GM18519 (cell line): ENCODE data around the gene ACVRL1.

Experiments
- ATAC-seq: cut with Tn5 transposase; IDR thresholded peaks from one replicate; pipeline ENCODE4 v1.9.1; 2021; ENCODE audit warnings: mild to moderate bottlenecking, moderate library complexity; ENCODE audit not compliant: unreplicated experiment, low FRiP score

ACVRL1 gene

GRCh38 chr12:51895378-51896135, 11.7 kb upstream of the ACVRL1 start:
- no peak for ATAC-seq

- ATAC-seq: no peak
Observed at GRCh38 chr12:51896236-51896635, 11.1 kb upstream of the ACVRL1 start.

DNA sequence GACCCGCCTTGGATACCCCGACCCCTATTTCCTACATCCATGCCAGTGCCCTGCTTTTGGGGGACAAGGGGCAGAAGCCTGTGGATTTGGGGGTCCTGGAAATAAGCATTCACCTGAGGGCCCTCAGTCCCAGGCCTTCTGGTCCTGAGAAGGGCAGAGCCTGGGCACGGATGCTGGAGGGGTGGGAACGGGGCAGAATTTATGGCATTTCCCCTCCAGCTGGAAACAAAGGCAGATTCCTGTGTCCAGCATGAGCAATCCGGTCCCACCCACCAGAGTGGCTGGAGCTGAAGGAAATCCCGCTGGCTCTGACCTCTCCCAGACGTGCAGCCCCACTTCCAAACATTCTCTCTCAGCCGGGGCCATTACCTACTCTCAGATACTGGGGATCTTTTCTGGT, 10.1 kb upstream of the ACVRL1 start:
- ATAC-seq: no peak

DNA sequence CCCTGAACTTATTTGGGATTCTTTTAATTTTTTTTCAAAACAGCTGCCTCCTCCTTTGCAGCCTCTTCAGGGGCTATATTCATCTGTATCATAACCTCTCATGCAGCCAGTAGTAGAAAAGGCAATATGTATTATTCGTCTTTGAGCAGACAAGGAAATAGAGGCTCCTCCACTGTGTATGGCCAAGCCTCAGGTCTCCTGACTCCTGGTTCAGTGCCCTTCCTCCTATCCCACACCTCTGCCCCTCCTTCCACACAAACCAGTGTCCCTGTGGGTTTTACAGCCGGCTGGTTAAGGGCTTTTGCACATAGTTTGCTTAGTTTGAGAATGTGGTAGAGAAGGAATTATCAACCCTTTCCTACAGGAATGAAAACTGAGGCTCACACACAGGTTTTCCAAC, 8.8 kb upstream of the ACVRL1 start:
- ATAC-seq: no peak

- ATAC-seq: no peak
Observed at GRCh38 chr12:51898937-51899336, 8.4 kb upstream of the ACVRL1 start.

DNA sequence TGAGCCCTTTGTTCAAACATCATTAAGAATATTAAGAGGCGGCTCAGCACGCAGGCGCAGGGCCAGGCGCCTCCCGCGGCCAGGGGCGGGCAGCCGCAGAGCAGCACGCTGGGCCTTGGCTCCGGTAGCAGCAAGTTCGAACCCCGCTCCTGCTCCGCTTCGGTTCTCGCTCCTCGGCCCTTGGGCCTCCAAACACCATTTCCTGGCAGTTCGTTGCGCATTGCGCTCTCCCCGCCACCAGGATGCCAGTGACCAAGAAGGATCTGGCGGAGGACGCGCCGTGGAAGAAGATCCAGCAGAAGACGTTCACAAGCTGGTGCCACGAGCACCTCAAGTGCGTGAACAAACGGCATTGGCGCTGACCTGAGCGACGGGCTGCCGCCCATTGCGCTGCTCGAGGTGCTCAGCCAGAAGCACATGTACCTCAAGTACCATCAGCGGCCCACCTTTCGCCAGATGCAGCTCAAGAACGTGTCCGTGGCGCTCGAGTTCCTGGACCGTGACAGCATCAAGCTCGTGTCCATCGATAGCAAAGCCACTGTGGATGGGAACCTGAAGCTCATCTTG, 6.9 kb upstream of the ACVRL1 start:
- ATAC-seq: no peak

GRCh38 chr12:51901121-51901817, 6.0 kb upstream of the ACVRL1 start:
- ATAC-seq: no peak

DNA sequence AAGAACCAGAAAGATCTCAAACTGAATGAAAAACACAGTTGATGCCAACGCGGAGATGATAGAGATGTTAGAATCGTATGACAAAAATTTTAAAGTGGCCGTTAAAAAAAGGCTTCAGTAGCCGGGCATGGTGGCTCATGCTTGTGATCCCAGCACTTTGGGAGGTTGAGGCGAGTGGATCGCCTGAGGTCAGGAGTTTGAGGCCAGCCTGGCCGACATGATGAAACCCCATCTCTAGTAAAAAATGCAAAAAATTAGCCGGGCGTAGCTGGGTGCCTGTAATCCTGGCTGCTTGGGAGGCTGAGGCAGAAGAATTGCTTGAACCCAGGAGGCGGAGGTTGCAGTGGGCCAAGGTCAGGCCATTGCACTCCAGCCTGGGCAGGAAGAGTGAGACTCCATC, 5.4 kb upstream of the ACVRL1 start:
- ATAC-seq: no peak

DNA sequence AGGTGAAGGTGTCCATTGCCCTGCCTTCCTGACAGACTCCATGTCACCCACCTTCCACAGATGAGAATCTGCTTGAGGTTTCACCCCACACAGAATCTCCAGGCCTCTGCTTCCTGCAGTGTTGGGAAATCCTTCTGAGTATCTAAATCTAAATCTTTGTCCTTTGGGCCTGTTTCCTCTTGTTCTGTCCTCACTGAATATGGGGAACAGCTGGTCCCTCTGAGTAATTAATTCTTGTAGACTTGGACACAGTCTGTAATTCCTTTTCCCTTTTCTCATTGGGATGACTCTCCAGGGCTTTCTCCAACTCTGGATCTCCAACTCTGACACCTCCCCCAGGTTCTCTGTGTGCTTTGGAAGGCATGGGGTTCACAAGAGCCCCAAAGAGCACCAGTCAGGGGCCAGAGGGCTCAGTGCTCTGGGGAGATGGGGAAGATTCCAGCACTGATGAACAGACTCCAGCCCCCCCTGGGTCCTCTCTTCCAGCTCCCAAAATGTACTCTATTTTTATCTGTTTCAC, 2.3 kb upstream of the ACVRL1 start:
- ATAC-seq: no peak

DNA sequence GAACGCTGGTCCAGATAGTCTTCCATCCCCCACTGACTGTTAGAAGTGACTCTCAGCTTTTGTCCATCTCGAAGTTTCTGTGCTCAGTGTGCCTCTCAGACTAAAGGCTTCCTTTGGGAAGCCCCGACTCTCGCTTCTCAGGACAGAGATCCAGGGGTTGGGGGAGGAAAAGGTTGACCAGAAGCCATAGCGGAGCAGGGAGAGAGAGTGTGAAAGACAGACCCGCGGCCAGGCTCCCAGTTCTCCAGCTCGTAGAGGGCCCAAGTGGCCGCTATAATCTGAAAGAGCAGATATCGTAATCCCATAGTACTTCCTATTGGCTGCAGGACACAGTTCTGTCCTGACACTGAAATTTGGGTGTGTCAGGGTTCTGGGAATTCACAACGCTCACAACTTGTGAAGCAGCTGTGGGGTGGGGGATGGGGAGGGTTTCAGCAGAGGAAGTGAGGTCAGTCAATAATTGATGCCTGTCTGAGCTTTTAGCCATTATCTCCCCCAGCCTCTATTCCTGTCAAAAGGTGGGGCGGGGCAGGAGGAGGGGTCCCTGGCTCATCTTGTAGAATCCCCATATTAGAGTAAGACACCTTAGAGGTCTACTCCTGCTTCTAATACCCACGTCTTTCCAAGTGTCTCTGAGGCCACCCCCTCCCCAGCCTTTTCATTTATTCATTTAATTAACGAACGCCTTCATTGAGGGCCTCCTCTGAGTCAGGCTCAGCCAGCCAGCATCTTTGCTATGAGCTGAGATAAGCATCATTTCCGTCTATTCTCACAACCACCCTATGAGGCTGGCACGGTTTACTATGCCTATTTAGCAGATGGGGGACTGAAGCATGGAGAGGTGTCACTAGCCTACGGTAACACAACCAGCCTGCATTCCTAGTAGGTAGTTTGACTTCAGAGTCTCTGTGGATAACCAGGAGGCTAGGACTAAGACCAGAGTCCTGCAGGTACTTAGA, 1.6 kb upstream of the ACVRL1 start:
- ATAC-seq: no peak

- no peak for ATAC-seq
Observed at GRCh38 chr12:51906430-51907082, 748 bp upstream of the ACVRL1 start.

DNA sequence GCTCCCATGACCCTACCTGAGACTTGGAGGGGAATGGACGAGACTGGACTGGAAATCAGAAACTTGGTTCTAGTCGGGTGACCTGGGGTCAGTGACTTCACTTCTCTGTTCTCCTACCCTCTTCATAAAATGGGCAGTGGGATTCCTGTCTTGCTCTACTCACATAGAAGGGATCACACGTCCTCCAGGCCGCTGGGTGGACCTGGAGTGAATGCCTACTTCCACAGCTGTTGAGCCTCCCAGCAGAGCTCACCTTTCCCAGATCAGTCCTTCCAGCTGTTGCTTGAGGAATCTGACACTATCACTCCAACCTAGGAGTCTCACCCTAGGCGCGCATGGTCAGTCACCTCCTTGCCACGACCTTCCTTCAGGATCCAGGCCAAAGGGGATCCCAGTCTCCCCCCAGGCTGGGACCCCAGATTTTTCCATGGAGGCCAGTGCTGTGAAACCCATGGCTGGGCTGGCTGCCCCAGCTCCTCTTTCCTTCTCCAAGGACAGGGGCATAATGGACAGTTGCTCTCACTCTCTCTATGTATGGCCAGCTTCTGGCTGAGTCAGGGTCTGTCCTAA, 637 bp downstream of the ACVRL1 start:
- no peak for ATAC-seq

DNA sequence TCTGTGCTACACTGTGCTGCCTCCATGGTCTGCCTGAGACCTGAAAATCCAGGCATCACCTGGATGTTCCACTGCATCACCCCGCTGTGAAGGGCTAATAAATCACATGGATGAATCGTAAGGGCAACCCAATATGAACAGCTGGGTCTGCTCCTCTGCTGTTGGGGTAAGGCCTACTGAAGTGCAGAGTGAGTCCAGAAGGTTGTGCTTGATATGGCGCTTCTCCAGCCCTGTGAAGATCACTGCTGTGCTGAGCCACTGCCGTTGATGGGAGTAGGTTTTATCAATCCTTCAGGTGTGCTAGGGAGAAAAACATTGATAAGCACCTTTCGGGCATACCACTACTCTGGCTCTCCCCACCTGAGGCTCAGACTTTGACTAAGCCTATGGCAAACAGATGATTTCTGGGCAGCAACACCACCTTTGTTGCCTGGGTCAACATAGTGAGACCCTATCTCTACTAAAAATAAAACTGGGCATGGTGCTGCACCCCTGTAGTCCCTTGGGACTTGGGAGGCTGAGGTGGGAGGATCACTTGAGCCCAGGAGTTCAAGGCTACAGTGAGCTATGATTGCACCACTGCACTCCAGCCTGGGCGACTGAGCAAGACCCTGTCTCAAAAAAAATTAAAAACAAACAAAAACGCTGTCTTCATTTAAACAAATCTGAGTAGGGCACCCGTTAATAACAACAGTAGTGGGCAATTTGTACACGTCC, 1.7 kb downstream of the ACVRL1 start:
- ATAC-seq: no peak

DNA sequence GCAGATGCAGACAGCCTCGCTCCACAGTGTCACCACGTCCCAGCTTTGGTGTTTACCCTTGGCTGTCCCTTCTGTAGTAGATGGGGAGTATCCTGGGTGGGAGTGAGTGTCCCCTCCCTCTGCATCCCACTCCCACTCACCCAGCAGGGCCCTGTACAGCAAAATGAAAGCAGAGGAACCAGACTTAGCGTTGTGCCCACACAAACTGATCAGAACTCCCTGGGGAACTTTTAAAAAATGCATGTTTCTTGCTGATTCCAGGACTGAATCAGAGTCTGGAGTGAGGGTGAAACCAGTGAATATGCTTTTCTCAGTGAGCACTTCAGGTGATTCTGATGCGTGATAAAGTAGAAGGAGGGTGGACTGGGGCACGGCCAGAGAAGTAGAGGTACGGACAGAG, 2.9 kb downstream of the ACVRL1 start:
- no peak for ATAC-seq

DNA sequence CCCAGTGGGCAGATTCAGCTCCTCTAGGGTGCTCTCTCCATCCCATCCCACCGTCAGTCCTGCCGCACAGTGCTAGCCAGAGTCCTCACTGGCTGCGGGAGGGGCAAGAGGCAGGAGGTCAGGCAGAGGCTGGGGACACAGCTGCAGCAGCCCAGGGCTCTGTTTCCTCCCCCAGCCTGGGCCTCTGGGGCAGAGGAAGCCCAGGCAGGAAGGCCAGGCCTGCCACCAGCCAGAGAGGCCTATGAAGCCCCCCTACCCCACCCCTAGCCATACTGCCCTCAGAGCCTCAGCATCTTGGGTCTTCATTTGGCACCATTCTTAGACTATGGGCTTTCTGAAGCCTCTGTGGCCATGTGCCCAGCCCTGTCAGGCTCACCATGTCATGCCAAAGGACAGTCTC, 3.4 kb downstream of the ACVRL1 start:
- ATAC-seq: no peak

DNA sequence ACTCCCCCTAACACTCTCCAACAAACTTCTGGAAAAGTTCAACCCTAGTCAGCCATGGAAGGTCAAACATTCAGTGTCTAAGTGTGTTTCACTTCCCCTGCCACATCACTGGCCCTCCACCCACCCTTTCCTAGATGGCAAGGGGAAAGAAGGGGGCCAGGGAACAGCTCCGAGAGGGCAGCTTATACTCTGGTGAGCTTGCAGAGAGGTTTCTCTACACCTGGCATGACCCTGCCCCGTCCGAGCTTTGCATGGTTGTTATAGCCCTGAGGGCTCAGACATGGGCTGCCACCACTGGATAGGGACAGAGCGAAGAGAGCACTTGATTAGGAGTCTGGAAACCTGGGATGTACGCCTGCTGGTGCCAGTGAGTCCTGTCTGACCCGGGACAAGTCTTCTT, 4.0 kb downstream of the ACVRL1 start:
- no peak for ATAC-seq

- ATAC-seq: no peak
Observed at GRCh38 chr12:51911788-51912711, 4.7 kb downstream of the ACVRL1 start.
